GM21576 (cell line): ENCODE results near the gene BMERB1.

Source experiments
- ATAC-seq: cut with Tn5 transposase; IDR thresholded peaks from one replicate; pipeline ENCODE4 v1.9.1; 2021; ENCODE audit warnings: mild to moderate bottlenecking, moderate library complexity; ENCODE audit not compliant: unreplicated experiment

The BMERB1 gene

GRCh38 chr16:15581127-15581815 is 146.9 kb downstream of the BMERB1 start:
- no peak for ATAC-seq

- no peak for ATAC-seq
Observed at GRCh38 chr16:15583526-15583925, 149.1 kb downstream of the BMERB1 start.

DNA sequence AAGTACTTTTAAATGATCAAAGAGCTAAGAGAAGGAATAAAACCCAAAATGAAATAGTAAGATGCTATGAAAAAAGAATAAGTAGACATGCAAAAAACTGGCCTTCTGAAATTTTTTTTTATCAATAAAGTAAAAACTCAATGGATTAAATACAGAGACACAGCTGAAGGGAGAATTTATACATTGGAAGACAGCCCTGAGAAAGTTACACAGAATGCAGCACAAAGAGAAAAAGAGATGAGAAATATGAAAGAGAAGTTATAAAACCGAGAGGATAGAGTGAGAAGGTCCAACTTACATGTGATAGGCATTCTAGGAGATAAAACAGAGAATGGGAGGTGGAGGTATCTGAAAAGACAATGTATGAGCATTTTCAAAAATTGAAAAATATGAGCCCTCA is 151.6 kb downstream of the BMERB1 start:
- ATAC-seq, result no peak

DNA sequence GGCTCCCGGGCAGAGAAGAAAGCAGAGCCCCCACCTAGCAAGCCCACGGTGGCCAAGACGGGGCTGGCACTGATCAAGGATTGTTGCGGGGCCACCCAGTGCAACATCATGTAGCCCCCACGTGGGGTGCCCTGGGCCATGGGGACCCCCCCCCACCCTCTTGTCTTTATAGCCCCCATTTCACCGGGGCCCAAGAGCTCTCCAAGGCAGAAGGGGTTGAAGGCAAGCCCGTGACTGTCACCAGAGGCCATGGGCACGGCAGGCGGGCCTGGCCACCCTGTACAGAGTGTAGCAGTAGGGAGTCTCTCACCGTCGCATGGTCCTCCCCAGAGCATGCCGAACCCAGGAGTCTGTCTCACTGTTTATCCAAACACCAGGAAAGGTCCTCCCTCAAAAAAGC is 152.3 kb downstream of the BMERB1 start:
- ATAC-seq, result no peak

DNA sequence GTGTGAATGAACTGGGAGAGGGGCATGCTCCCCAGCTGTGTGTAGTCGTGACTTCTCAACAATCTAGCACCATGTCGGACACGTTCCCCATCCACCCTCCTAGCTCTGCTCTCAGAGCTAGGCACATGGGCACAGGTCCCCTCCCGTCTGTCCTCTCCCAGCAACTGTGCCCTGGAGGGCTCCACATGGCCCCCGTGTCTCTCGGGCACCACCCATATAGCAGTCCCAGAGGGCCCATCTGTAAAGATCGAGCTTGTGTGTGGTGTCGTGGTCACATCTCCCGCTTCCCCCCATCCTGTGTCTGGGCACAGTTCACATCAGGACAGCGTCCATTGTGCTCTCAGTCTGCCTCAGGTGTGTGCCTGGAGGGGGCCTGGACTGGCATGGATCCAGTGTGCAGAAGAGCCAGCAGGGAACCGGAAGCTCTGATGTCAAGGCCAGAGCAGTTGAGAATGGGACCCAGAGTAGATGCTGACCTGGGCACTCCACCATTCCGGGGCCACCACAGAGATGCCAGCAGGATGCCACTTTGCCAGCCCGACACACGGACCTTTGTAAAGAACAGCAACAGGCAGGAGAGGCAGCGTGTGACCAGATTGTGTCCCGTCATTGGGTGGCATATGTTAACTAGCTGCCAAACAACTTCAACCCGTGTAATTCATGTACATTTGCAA is 152.9 kb downstream of the BMERB1 start:
- no peak for ATAC-seq

GRCh38 chr16:15592324-15592723 is 157.9 kb downstream of the BMERB1 start:
- ATAC-seq, result no peak

DNA sequence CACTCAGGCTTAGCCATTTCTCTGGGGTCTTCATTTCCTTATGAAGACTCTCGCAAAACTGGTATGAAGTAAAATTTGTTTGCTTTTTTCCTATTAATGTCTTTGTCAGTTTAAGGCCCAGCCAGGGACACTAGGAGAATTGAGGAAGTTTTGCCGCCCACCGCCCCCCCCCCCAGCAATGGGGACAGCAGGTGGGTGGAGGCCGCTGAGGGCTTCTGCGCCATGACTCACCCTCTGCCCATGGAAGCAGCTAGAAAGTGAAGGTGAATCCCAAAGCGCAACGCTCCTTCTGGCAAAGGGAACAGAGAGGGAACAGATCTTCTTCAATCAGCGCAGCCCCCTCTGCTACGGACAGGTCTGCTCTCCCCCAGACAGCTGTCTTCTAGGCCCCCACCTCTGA is 158.8 kb downstream of the BMERB1 start:
- ATAC-seq, result no peak

DNA sequence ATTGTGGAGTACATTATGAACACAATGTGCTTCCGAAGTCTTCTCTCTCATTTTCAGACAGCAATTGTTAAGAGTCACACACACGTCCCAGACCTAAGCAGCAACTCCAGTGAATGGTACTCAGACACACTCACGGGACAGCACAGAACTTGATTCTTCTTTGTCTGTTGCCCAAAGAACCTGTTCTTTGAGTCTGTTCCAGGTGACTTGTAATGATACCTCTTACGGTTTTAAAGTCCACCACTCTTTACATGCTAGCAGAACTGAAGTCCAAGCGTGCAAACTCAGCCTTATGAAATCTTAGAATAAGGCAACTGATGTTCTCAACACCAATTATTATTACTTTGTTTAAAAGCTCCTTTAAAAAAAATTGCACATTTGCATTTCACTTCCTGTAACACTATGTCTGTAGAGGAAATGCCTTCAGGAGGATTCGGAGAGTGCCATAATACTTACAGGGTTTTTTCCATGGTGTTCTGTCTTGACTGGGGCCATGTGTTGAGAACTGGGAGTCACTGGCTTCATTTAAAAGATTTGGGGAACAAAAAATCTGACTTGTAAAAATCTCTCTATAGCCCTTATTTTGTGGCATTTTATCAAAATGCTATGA is 160.4 kb downstream of the BMERB1 start:
- no peak for ATAC-seq

DNA sequence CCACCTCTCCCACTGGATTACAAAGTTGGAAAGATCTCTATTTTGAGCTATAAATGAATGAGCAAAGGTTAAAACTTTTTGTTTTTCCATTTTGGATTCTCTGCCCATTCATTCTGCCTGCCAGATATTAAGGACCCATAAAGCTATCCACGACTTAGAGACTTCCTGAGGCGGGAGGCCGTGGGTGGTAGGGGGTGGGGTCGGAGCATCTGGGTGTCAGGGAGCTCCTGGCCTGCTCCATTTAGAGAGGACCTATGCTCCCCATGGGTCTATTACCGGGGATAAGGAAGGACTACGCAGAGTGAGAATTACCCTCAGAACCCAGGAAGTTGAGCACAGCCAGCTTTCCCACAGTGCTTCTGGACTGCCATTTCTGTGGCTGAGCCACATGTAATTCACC is 162.7 kb downstream of the BMERB1 start:
- no peak for ATAC-seq

- no peak for ATAC-seq
Observed at GRCh38 chr16:15597822-15598647, 163.6 kb downstream of the BMERB1 start.

DNA sequence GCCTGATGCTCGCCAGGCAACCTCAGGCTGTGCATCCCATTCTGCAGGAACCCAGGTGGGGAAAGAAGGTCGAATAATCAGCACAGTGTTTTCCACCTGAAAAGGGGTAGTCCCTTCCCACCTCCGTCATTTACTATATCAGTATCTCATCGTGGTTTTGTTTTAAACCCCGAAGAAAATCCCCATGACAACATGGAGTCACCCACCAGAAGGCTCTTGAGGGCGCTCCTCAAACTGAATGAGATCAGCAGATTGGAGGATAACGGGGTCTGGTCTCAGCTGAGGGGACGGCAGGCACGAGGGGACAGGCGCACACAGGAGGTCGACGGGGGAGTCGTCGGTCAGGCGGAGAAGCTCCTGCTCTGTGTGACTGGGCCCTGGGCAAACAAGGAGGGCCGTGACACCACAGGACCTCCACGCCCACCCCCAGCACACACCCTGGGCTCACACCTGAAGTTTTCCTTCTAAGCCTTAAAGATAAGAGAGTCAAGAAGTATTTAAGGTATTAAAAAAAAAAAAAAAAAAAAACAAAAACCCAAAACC is 164.3 kb downstream of the BMERB1 start:
- no peak for ATAC-seq

DNA sequence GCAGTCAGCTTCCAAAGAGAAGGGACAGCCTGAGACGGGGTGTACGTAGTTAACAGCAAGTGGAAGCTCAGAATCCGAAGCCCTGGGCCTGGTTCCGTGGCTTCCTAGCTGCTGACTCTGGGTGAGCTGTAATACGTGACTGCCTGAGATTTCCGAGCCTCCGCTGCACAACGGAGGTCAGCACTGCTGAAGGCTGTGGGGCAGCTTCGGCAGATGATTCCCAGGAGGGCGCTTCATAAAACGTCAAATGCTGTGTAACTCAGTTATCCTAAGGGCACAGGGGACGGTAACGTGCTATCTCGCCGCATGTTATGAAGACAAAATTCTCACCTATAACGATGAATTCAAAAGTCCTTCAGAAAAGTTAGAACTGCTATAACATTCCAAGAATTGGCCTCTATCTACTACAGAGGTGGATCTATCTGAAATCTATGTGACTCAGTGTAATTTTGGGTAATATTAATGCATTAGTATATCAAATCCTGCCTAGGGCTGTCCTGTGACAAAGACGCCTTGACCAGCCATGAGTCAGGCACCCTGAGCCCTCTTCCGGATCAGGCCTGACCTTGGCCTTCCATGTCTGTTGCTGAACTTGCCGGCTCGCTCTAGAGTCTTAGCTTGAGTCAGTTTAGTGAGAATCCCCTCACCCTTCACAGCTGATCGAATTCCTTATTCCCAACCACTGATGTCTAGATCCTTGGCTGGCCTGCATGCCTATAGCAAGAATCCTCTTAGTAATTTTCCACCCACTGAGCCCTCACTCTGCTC is 165.1 kb downstream of the BMERB1 start:
- ATAC-seq, result no peak

- no peak for ATAC-seq
Observed at GRCh38 chr16:15601212-15601879, 167.0 kb downstream of the BMERB1 start.

DNA sequence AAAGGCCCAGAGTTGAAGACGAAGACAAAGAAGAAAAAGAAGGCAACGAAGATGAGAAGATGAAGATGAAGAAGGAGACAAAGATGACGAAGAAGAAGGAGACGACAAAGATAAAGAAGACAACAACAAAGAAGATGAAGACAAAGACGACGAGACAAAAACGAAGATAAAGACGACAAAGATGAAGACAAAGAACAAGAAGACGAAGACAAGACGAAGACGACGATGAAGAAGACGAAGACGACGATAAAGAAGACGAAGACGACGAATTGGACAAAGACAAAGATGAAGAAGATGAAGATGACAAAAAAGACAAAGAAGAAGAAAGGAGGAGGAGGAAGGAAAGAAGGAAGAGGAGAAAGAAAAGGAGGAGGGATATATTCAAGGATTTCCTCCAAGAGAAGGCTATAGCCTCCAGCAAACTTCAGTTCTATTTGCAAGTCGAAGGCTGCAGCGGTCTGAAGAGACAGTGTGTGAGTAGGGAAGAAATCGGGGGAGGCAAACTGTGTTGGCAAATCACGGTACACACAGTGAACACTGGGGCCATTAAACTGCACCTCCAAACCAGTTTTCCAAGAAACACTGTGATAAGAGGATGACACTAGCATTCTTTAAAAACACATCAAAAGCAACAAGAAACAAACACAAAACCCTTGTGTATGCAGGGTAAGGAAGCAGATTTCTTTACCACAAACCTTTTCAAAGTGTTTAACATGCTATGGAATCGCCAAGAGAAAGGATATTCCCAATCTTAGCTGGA is 168.1 kb downstream of the BMERB1 start:
- no peak for ATAC-seq

GRCh38 chr16:15604460-15605440 is 170.4 kb downstream of the BMERB1 start:
- ATAC-seq, result no peak

GRCh38 chr16:15605839-15606517 is 171.6 kb downstream of the BMERB1 start:
- no peak for ATAC-seq

DNA sequence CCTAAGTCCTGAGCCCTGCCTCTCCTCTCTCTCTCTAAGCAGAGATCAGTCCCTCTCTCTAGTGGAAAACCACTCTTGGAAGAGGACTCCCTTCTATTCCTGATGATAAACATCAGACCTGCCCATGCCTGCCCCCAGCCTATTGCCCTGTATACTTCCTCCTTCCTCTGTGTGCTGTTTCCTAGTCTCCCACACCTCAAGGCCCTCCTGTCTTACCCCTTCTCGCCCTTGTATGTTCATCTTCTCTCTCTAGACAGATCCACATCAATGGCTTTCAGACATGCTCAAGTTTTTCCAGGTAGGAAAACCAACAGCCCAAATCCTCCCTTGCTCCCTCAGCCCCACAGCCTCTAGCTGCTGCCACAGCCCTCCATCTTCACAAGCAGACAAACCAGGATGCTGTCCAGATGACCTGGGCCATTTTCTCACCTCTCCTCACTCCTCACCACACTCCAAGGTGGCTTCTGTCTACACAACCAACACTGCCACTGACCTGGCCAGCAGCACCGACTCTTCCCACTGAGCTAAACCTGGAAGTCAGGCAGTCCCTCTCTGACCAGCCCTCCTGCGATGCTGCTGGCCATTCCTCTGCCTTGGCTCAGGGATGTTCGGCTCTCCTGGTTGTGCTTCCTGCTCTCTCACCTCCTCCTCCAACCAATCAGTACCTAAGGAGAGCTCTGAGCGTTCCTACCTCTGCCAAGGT is 172.3 kb downstream of the BMERB1 start:
- ATAC-seq, result no peak
